WTC11 (cell line): ENCODE measurements around the gene HMGCS1. TPM values are rescaled to one million over a fixed set of nuclear protein-coding genes. Genes with fewer than 3 reads are reported as not detected.

ENCODE experiments used
- ATAC-seq: fragments of 200-7000 bp; cut with Tn5 transposase; 2 replicates; pipeline ENCODE4 v1.10.0; 2021; ENCODE audit warnings: mild to moderate bottlenecking, moderate library complexity
- CTCF ChIA-PET: fragments of 300-600 bp; sonication (Branson Sonifier 250); formaldehyde crosslinking; loops from one replicate; lab custom pipeline; 2021; ENCODE audit warnings: antibody characterized with exemption; lab: Charles Lee
- POLR2A ChIA-PET: fragments of 350-600 bp; sonication (Branson Sonifier 250); formaldehyde crosslinking; loops from one replicate; lab custom pipeline; 2021; ENCODE audit warnings: antibody characterized with exemption; lab: Charles Lee
- DNase-seq: peaks from one replicate; pipeline ENCODE4 v3.0.0; 2021; ENCODE audit warnings: low spot score
- H3K27ac Mint-ChIP-seq: 2 replicates; pipeline ENCODE4 v1.8.0; 2021; ENCODE audit warnings: mixed read lengths
- H3K27me3 Mint-ChIP-seq: 2 replicates; pipeline ENCODE4 v1.8.0; 2021; ENCODE audit warnings: low read depth, mild to moderate bottlenecking, moderate library complexity, mixed read lengths
- H3K36me3 Mint-ChIP-seq: 2 replicates; pipeline ENCODE4 v1.8.0; 2021; ENCODE audit warnings: mixed read lengths
- H3K4me1 Mint-ChIP-seq: 2 replicates; pipeline ENCODE4 v1.8.0; 2022; ENCODE audit warnings: mixed read lengths
- H3K4me3 Mint-ChIP-seq: 2 replicates; pipeline ENCODE4 v1.8.0; 2021; ENCODE audit warnings: mild to moderate bottlenecking, moderate library complexity, mixed read lengths
- H3K9me3 Mint-ChIP-seq: 2 replicates; pipeline ENCODE4 v1.8.0; 2021; ENCODE audit warnings: mixed read lengths
- CDX4 ChIP-seq: fragments of 250-450 bp; sonication (Bioruptor Pico); IDR thresholded peaks from 2 replicates; pipeline ENCODE4 v1.9.0; 2021; ENCODE audit warnings: moderate library complexity, mild to moderate bottlenecking, inconsistent platforms, borderline replicate concordance
- CREM ChIP-seq: sonication (generic); formaldehyde crosslinking; IDR thresholded peaks from 2 replicates; pipeline ENCODE4 v1.8.1; 2022; ENCODE audit warnings: mild to moderate bottlenecking, missing genetic modification reagents, moderate library complexity
- CTCF ChIP-seq: fragments of 200-600 bp; IDR thresholded peaks from 2 replicates; pipeline ENCODE4 v1.8.0; 2022; ENCODE audit warnings: antibody characterized with exemption
- E2F5 ChIP-seq: sonication (generic); formaldehyde crosslinking; IDR thresholded peaks from 2 replicates; pipeline ENCODE4 v1.8.1; 2022; ENCODE audit warnings: mild to moderate bottlenecking, moderate library complexity, missing genetic modification reagents
- ELF4 ChIP-seq: sonication (generic); formaldehyde crosslinking; IDR thresholded peaks from 2 replicates; pipeline ENCODE4 v1.8.1; 2022; ENCODE audit warnings: low read depth, mild to moderate bottlenecking, moderate library complexity, missing genetic modification reagents
- ETV6 ChIP-seq: sonication (generic); formaldehyde crosslinking; IDR thresholded peaks from 2 replicates; pipeline ENCODE4 v1.8.1; 2022; ENCODE audit warnings: mild to moderate bottlenecking, missing genetic modification reagents
- FOXP4 ChIP-seq: sonication (generic); formaldehyde crosslinking; IDR thresholded peaks from 2 replicates; pipeline ENCODE4 v1.8.0; 2022; ENCODE audit warnings: mild to moderate bottlenecking, missing genetic modification reagents
- GTF2I ChIP-seq: fragments of 250-450 bp; sonication (Bioruptor Pico); conservative IDR thresholded peaks from 2 replicates; pipeline ENCODE4 v1.4.0; 2021; ENCODE audit warnings: mild to moderate bottlenecking
- MXD4 ChIP-seq: fragments of 250-450 bp; sonication (Bioruptor Pico); IDR thresholded peaks from 2 replicates; pipeline ENCODE4 v1.8.0; 2021; ENCODE audit warnings: mild to moderate bottlenecking, moderate library complexity, borderline replicate concordance
- MYBL2 ChIP-seq: sonication (generic); formaldehyde crosslinking; IDR thresholded peaks from 2 replicates; pipeline ENCODE4 v1.8.1; 2023; ENCODE audit warnings: mild to moderate bottlenecking, moderate library complexity, missing genetic modification reagents
- NFYB ChIP-seq: sonication (generic); formaldehyde crosslinking; conservative IDR thresholded peaks from 2 replicates; pipeline ENCODE4 v1.8.0; 2022; ENCODE audit warnings: low read depth, missing genetic modification reagents
- OVOL2 ChIP-seq: fragments of 250-450 bp; sonication (Bioruptor Pico); IDR thresholded peaks from 2 replicates; pipeline ENCODE4 v1.9.0; 2021; ENCODE audit warnings: mild to moderate bottlenecking, borderline replicate concordance
- PRRX2 ChIP-seq: fragments of 250-450 bp; sonication (Bioruptor Pico); IDR thresholded peaks from 2 replicates; pipeline ENCODE4 v1.8.0; 2021; ENCODE audit warnings: mild to moderate bottlenecking
- SMAD3 ChIP-seq: sonication (generic); formaldehyde crosslinking; IDR thresholded peaks from 2 replicates; pipeline ENCODE4 v1.8.0; 2022; ENCODE audit warnings: missing genetic modification reagents, mild to moderate bottlenecking, borderline replicate concordance
- SP1 ChIP-seq: sonication (generic); formaldehyde crosslinking; conservative IDR thresholded peaks from 2 replicates; pipeline ENCODE4 v1.8.1; 2022; ENCODE audit warnings: missing genetic modification reagents
- USF1 ChIP-seq: sonication (generic); formaldehyde crosslinking; IDR thresholded peaks from 2 replicates; pipeline ENCODE4 v1.8.0; 2022; ENCODE audit warnings: mild to moderate bottlenecking, missing genetic modification reagents
- ZBTB43 ChIP-seq: sonication (generic); formaldehyde crosslinking; IDR thresholded peaks from 2 replicates; pipeline ENCODE4 v1.8.1; 2023; ENCODE audit warnings: mild to moderate bottlenecking, missing genetic modification reagents
- ZNF138 ChIP-seq: sonication (generic); formaldehyde crosslinking; conservative IDR thresholded peaks from 2 replicates; pipeline ENCODE4 v1.8.1; 2022; ENCODE audit warnings: mild to moderate bottlenecking, moderate library complexity, missing genetic modification reagents
- ZNF281 ChIP-seq: sonication (generic); formaldehyde crosslinking; IDR thresholded peaks from 2 replicates; pipeline ENCODE4 v1.8.0; 2023; ENCODE audit warnings: mild to moderate bottlenecking, missing genetic modification reagents
- total RNA-seq: library from RNA; stranded (reverse); gene quantifications from 3 replicates; pipeline ENCODE4 v1.2.3, GENCODE V29; 2021

Gene HMGCS1
- total RNA-seq, 1 experiment from 2014 or later, result 199 TPM

GRCh38 chr5:43290726-43291125 lies 22.5 kb downstream of the HMGCS1 start:
- TF ChIP-seq CREM (CRISPR knock-in tag), result no peak
- no peak for TF ChIP-seq ZNF281 (CRISPR knock-in tag)
- no peak for TF ChIP-seq FOXP4 (CRISPR knock-in tag)
- TF ChIP-seq ETV6 (CRISPR knock-in tag), result no peak
- TF ChIP-seq MYBL2 (CRISPR knock-in tag), result no peak
- no peak for TF ChIP-seq SMAD3 (CRISPR knock-in tag)
- TF ChIP-seq CDX4 (CRISPR knock-in tag), result no peak
- TF ChIP-seq PRRX2, result no peak
- TF ChIP-seq MXD4 (CRISPR knock-in tag), result no peak
- DNase-seq (no peak), ATAC-seq (no peak)
- CTCF ChIA-PET, result interaction anchor here (0.5 to 1.0 kb wide), 2 partner anchors 16 to 174 kb away, joined by 4 to 7 read pairs; no protein-coding TSS in a partner anchor
- H3K27me3 Mint-ChIP-seq, result no peaks in the 10 kb centered on the region
- H3K36me3 Mint-ChIP-seq, result peaks cover 66% of the 10 kb centered on the region
- H3K27ac Mint-ChIP-seq, result no peak overlapping the region
- H3K9me3 Mint-ChIP-seq, result no peaks in the 10 kb centered on the region
- no peaks in the 10 kb centered on the region for H3K4me1 Mint-ChIP-seq
- POLR2A ChIA-PET, result no interaction called here
- H3K4me3 Mint-ChIP-seq, result no peak overlapping the region

GRCh38 chr5:43288269-43288831 lies 24.9 kb downstream of the HMGCS1 start:
- no peak for TF ChIP-seq GTF2I (CRISPR knock-in tag)
- TF ChIP-seq MXD4 (CRISPR knock-in tag), result no peak
- no peak for TF ChIP-seq NFYB (CRISPR knock-in tag)
- TF ChIP-seq ZBTB43 (CRISPR knock-in tag), result no peak
- no peak for TF ChIP-seq SP1 (CRISPR knock-in tag)
- no peak for TF ChIP-seq ELF4 (CRISPR knock-in tag)
- TF ChIP-seq CTCF, result no peak
- TF ChIP-seq E2F5 (CRISPR knock-in tag), result no peak
- no peak for TF ChIP-seq ZNF138 (CRISPR knock-in tag)
- TF ChIP-seq OVOL2, result no peak
- TF ChIP-seq USF1 (CRISPR knock-in tag), result no peak
- Mint-ChIP-seq H3K36me3 (peaks cover 42% of the 10 kb centered on the region), H3K4me1 (no peaks in the 10 kb centered on the region), H3K4me3 (no peak overlapping the region), H3K9me3 (no peaks in the 10 kb centered on the region), H3K27me3 (no peaks in the 10 kb centered on the region), H3K27ac (no peak overlapping the region)
- ATAC-seq (no peak), DNase-seq (no peak)
- POLR2A ChIA-PET, result no interaction called here
- CTCF ChIA-PET, result no interaction called here
